Esophagus muscularis mucosa (tissue), 4 donors: Measurements from ENCODE around the gene CAMK2N1. TPM values are rescaled to one million over a fixed set of nuclear protein-coding genes. Genes with fewer than 3 reads are reported as not detected.

Experiments used
- DNase-seq: peaks from one replicate; pipeline ENCODE4 v3.0.0-alpha.2; 2017; ENCODE audit errors: extremely low spot score
- H3K27ac ChIP-seq, 4 donors: fragments of 200-600 bp; sonication (generic); replicated peaks in 1 of 4; 1 replicate in 3 of 4; 2 replicates in 1 of 4; pipeline ENCODE4 v1.5.1; 2016 to 2019; ENCODE audit warnings: mild to moderate bottlenecking in 1 of 4
- H3K27me3 ChIP-seq, 4 donors: fragments of 200-600 bp; sonication (generic); one replicate each; pipeline versions ENCODE4 v1.5.1 to v1.6.0; 2016 to 2019
- H3K36me3 ChIP-seq, 4 donors: fragments of 200-600 bp; sonication (generic); one replicate each; pipeline ENCODE4 v1.5.1; 2016 to 2019
- H3K4me1 ChIP-seq, 4 donors: fragments of 200-600 bp; sonication (generic); one replicate each; pipeline ENCODE4 v1.5.1; 2016 to 2019
- H3K4me3 ChIP-seq, 4 donors: fragments of 200-600 bp; sonication (generic); 1 replicate in 2 of 4; 2 replicates in 2 of 4; pipeline ENCODE4 v1.5.1; 2016 to 2019; ENCODE audit warnings: mild to moderate bottlenecking in 4 of 4, moderate library complexity in 1 of 4
- H3K9me3 ChIP-seq, 4 donors: fragments of 200-600 bp; sonication (generic); 1 replicate in 3 of 4; 2 replicates in 1 of 4; pipeline ENCODE4 v1.5.1; 2016 to 2019
- EP300 ChIP-seq: sonication (generic); formaldehyde crosslinking; IDR thresholded peaks from one replicate; pipeline ENCODE4 v1.6.1; 2017; ENCODE audit warnings: antibody characterized with exemption
- POLR2A ChIP-seq: fragments of 450-650 bp; IDR thresholded peaks from one replicate; pipeline ENCODE4 v1.6.1; 2017; ENCODE audit warnings: antibody characterized with exemption, moderate library complexity, mild to moderate bottlenecking, low read depth
- POLR2AphosphoS5 ChIP-seq, 2 donors: sonication (generic); formaldehyde crosslinking; IDR thresholded peaks; one replicate each; pipeline ENCODE4 v1.6.1; 2017; ENCODE audit warnings: antibody characterized with exemption in 2 of 2
- WGBS: methylation state at CpG from one replicate; pipeline ENCODE4 v1.1.5; 2018; 5-methylcytosine and 5-hydroxymethylcytosine counted together
- intact Hi-C: fragments of 100-400 bp; cut with DNase I; formaldehyde crosslinking; loops from one replicate; pipeline ENCODE4 v1.15.1; 2023
- total RNA-seq, 4 donors: library from RNA; depleted of rRNA; stranded (reverse); fragments of >200 nt; gene quantifications; one replicate each; pipeline versions ENCODE4 v1.1.0 to v1.2.1, GENCODE V29; 2016
- TF ChIP-seq, protein P1 (sequence below), 3 experiments: fragments of 200-600 bp in 2 of 3; fragments of 450-650 bp in 1 of 3; sonication (generic) in 2 of 3; IDR thresholded peaks; one replicate each; pipeline ENCODE4 v1.5.1; 2017 to 2019; ENCODE audit warnings: antibody characterized with exemption in 3 of 3, mild to moderate bottlenecking in 2 of 3, moderate library complexity in 1 of 3

Gene CAMK2N1
- total RNA-seq, 4 donors from 2014 or later, result 22.2 to 31.1 (median 25.6) TPM

GRCh38 chr1:20472860-20473711 is 12.9 kb downstream of the CAMK2N1 start:
- TF ChIP-seq, protein P1, sequence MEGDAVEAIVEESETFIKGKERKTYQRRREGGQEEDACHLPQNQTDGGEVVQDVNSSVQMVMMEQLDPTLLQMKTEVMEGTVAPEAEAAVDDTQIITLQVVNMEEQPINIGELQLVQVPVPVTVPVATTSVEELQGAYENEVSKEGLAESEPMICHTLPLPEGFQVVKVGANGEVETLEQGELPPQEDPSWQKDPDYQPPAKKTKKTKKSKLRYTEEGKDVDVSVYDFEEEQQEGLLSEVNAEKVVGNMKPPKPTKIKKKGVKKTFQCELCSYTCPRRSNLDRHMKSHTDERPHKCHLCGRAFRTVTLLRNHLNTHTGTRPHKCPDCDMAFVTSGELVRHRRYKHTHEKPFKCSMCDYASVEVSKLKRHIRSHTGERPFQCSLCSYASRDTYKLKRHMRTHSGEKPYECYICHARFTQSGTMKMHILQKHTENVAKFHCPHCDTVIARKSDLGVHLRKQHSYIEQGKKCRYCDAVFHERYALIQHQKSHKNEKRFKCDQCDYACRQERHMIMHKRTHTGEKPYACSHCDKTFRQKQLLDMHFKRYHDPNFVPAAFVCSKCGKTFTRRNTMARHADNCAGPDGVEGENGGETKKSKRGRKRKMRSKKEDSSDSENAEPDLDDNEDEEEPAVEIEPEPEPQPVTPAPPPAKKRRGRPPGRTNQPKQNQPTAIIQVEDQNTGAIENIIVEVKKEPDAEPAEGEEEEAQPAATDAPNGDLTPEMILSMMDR (IDR thresholded peaks at IDR 0.05), result no peak
- no peak for TF ChIP-seq POLR2AphosphoS5 (IDR thresholded peaks at IDR 0.05)
- TF ChIP-seq EP300, result no peak
- TF ChIP-seq POLR2A, result no peak
- Histone ChIP-seq H3K4me1 (peaks cover 8 to 27% (median 23%) of the 10 kb centered on the region in 4 donors), H3K27ac (no peak overlapping the region), H3K4me3 (no peak overlapping the region), H3K27me3 (peaks cover 0 to 50% (median 3%) of the 10 kb centered on the region in 4 donors), H3K36me3 (no peaks in the 10 kb centered on the region), H3K9me3 (no peaks in the 10 kb centered on the region)
- intact Hi-C loops, result no loop called here
- 43% methylated on average over 18 of the region's 28 CpGs for WGBS
- no peak for DNase-seq

DNA sequence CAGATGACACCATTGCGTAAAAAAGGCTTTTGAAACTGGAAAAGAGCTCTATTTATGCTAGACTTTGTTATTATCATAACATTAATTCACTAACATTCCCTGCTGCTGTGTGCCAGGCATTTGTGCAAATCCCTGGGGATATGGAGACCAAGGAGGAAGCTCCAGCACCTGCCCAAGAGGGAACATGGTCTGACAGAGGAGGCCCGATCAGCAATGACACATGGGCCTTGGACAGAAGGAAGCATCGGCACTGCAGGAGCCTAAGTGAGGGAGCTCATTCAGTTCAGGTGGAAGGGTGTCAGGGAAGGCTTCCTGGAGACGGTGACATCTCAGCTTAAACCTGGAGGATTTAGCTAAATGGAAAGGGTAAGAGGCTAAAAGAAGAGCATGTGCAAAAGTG is 13.9 kb downstream of the CAMK2N1 start:
- H3K27me3 ChIP-seq, result peaks cover 0 to 48% (median 3%) of the 10 kb centered on the region in 4 donors
- DNase-seq, result no peak
- WGBS, result 94% methylated on average over 4 of the region's 4 CpGs
- intact Hi-C loops, result no loop called here
- TF ChIP-seq, protein P1 (IDR thresholded peaks at IDR 0.05), result no peak
- no peak for TF ChIP-seq EP300
- no peak for TF ChIP-seq POLR2AphosphoS5 (IDR thresholded peaks at IDR 0.05)
- TF ChIP-seq POLR2A, result no peak
- peaks cover 8 to 18% (median 16%) of the 10 kb centered on the region in 4 donors for H3K4me1 ChIP-seq
- no peak overlapping the region for H3K27ac ChIP-seq
- no peaks in the 10 kb centered on the region for H3K9me3 ChIP-seq
- no peak overlapping the region for H3K4me3 ChIP-seq
- H3K36me3 ChIP-seq, result no peaks in the 10 kb centered on the region

- H3K36me3 ChIP-seq, result no peaks in the 10 kb centered on the region
- DNase-seq, result no peak
- TF ChIP-seq POLR2AphosphoS5 (IDR thresholded peaks at IDR 0.05) (no peak), POLR2A (no peak), EP300 (no peak)
- TF ChIP-seq, protein P1 (IDR thresholded peaks at IDR 0.05), result no peak
- 58% methylated on average over 3 of the region's 3 CpGs for WGBS
- H3K27ac ChIP-seq, result no peak overlapping the region
- peaks cover 0 to 6% (median 5%) of the 10 kb centered on the region in 4 donors for H3K4me1 ChIP-seq
- H3K9me3 ChIP-seq, result no peaks in the 10 kb centered on the region
- intact Hi-C loops, result no loop called here
- peaks cover 0 to 47% (median 0%) of the 10 kb centered on the region in 4 donors for H3K27me3 ChIP-seq
- H3K4me3 ChIP-seq, result no peak overlapping the region
Observed at GRCh38 chr1:20470194-20470593, 15.8 kb downstream of the CAMK2N1 start.

DNA sequence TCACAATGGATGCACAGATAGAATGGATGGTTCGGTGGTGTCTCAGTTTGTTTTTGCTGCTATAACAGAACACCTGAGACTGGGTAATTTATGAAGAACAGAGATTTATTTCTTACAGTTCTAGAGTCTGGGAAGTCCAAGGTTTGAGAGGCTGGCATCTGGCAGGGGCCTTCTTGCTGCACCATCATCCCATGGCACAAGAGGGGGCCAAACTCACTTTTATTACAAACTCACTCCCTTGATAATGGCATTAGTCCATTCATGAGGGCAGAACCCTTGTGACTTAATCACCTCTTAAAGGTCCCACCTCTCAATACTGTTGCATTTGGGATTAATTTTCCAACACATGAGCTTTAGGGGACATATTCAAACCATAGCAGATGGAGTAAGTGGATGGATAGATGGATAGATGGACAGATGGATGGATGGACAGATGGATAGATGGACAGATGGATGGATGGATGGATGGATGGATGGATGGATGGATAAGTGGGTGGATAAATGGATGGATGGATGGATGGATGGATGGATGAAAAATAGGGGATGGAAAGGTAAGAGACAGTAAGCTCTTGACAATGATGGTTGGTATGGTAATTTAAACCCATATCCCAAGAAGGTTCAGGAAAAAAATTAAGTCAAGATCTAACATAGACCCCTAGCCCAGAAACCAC is 16.5 kb downstream of the CAMK2N1 start:
- Histone ChIP-seq H3K4me3 (no peak overlapping the region), H3K36me3 (no peaks in the 10 kb centered on the region), H3K9me3 (no peaks in the 10 kb centered on the region), H3K4me1 (peaks cover 0 to 6% (median 5%) of the 10 kb centered on the region in 4 donors), H3K27me3 (peaks cover 0 to 51% (median 0%) of the 10 kb centered on the region in 4 donors), H3K27ac (no peak overlapping the region)
- TF ChIP-seq EP300, result no peak
- no peak for TF ChIP-seq POLR2AphosphoS5 (IDR thresholded peaks at IDR 0.05)
- TF ChIP-seq POLR2A, result no peak
- TF ChIP-seq, protein P1 (IDR thresholded peaks at IDR 0.05), result no peak
- WGBS, result 89% methylated on average over 1 of the region's 1 CpG
- intact Hi-C loops, result no loop called here
- no peak for DNase-seq
